HG02623 (cell line): Measurements from ENCODE around the gene CFAP299.
A peak's percentile ranks its signal among the peaks of the same experiment; 100 is the strongest.

Source experiments
- ATAC-seq: cut with Tn5 transposase; IDR thresholded peaks from one replicate; pipeline ENCODE4 v1.9.1; 2021; ENCODE audit warnings: moderate library complexity; ENCODE audit not compliant: unreplicated experiment

The CFAP299 gene

DNA sequence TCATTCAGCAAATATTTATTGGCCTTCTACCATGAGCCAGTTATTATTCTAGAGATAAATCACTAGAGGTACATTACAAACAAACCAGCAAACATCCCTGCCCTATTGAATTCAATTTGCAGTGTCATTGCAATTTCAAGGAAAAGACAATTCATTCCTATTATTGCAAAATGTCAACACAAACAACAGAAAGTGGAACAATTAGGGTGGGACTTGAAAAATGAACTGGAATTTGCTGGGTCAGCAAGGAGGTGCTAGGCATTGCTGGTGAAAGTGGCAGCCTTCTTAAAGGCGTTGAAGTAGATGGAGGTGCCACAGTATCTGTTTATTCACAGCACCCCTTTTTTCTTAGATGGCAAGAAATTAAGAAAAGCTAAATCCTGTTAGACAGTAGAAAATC, 470.9 kb downstream of the CFAP299 start:
- ATAC-seq, result no peak

GRCh38 chr4:80809039-80809729, 473.7 kb downstream of the CFAP299 start:
- no peak for ATAC-seq

GRCh38 chr4:80811406-80811805, 475.9 kb downstream of the CFAP299 start:
- no peak for ATAC-seq

- no peak for ATAC-seq
Observed at GRCh38 chr4:80812145-80812544, 476.6 kb downstream of the CFAP299 start.

DNA sequence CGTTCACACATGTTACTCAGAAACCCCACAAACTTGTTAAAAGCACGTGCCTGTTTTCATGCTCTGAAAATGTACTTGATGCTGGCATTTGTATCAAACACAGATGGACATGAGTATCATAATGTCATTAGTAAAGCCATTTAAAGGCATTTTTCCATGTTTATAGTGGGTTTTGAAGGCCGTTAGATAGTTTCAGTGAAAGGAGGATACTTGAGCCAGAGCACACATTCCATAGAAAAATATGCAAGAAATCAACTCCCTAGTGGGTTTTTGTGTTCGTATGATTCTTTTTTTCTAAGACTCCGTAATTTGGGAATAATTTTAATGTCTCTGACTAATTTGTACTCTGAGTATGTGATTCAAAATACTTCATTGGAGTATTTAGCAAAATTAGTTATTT, 478.7 kb downstream of the CFAP299 start:
- no peak for ATAC-seq

DNA sequence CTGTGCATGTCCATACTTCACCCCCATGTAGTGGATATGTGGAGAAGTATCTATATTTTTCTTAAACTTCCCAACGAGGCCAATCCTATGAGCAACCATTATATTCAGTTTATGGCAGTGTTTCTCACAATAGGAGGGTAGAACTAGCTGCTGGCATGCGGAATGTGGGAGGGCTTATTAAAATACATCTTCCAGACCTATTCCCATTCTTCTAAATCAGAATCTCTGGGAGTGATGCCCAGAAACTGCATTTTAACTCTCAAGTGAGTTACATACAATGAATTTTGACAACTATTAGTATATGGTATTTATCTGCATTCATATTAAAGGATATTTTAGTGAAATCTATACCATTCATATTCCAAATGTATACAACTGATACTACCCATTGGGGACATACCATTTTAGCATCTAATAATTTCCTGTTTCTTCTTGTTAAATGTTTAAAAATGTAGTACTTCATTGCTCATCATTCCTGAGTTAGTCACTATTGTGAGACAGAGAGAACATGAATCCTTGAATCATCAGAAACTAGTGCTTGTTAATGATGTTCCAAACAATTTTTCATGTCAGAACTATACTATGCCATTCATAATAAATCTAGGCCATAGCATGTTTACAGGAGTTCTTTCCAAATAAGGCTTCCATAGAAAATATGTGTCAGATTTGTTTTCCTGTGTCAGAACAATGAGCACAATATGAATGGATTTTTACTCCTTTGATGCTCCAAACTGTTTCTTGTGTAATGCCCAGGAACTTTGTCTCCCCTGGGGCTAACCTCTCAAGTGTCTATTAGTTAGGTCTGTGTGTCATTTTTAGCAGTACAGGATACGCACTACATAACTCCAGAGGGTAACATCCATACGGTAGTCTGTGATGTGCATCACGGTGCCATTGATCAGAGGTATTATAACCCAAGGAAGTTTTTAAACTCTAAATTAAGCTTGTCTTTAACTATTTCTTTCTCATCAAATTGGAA, 496.1 kb downstream of the CFAP299 start:
- no peak for ATAC-seq

- ATAC-seq, result no peak
Observed at GRCh38 chr4:80839281-80839680, 503.8 kb downstream of the CFAP299 start.

GRCh38 chr4:80839792-80840191, 504.3 kb downstream of the CFAP299 start:
- ATAC-seq, result no peak

DNA sequence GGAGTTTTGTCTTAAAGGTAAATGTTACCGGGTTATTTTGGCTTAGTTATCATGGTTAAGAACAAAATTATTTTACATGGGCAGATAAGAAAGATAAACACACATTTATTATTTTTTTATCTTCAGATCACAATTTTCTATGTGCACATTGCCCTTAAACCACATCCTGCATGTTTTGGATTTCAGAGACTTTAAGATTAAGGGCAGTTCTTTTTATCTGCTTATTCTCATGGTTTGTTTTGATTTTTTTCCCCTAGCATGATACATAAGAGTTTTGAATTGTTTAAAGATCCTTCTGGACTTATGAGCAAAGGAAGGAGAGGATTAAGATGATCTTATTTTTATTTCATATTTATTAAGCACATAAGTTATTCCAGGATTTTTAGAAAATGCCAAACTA, 504.9 kb downstream of the CFAP299 start:
- no peak for ATAC-seq

- ATAC-seq, result no peak
Observed at GRCh38 chr4:80841587-80842281, 506.2 kb downstream of the CFAP299 start.

GRCh38 chr4:80846210-80846609, 510.7 kb downstream of the CFAP299 start:
- no peak for ATAC-seq

- ATAC-seq, result no peak
Observed at GRCh38 chr4:80852061-80852460, 516.5 kb downstream of the CFAP299 start.

- no peak for ATAC-seq
Observed at GRCh38 chr4:80873571-80873970, 538.0 kb downstream of the CFAP299 start.

GRCh38 chr4:80874979-80875378, 539.4 kb downstream of the CFAP299 start:
- no peak for ATAC-seq

DNA sequence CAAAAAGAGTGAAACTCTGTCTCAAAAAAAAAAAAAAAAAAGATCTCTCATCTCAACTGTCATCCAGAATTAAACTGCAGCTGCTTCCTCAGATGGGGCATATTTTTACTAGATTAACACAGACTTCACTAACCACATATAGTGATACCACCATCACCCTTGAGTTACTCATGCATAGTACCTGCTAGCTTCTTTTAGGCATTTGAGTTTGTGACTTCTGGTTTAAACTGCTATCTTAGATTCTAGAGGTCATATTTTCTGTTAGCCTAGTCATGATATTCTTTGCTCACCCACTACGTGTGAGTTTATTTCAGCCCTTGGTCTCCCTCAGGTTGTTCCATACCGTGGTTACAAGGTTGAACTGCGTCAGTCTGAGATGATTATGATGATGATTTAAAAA, 540.1 kb downstream of the CFAP299 start:
- peak; percentile 89 for ATAC-seq

GRCh38 chr4:80876810-80877209, 541.3 kb downstream of the CFAP299 start:
- peak; percentile 72 for ATAC-seq

- ATAC-seq, result no peak
Observed at GRCh38 chr4:80878218-80878617, 542.7 kb downstream of the CFAP299 start.

DNA sequence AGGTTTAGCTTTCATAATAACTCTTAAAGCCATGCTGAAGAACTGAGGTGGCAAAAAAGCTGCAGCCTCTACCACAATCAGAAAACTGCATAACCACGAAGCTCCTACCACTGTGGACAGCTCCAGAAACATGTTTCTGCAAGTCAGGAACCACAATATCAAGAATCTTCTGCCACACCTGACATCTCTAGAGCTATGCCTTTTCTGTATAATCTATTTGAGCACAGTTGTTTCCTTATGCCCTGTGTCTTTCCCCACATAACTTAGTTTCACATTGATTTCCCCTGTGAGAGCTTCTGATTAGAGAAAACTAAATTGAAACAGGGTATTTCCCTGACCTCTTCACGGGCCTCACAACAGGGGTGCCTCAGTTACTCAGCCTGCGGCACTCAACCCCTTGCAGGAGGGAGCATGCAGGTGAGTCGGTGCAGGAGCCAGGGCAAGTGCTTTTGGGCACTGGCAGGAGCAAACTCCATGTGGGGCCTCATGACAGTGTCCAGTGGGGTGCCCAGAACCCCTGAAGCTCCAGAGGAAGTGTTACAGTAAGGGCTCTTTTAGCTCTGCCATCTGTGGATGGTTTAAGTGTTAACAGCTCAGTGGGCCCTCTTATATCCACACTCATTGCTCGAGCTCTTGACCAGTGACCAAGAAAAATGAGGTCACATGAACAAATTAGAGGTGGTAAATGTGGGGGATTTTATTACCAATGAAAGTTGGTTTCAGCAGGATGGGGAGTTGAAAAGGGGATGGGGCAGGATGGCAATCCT, 562.2 kb downstream of the CFAP299 start:
- peak; percentile 82 for ATAC-seq

DNA sequence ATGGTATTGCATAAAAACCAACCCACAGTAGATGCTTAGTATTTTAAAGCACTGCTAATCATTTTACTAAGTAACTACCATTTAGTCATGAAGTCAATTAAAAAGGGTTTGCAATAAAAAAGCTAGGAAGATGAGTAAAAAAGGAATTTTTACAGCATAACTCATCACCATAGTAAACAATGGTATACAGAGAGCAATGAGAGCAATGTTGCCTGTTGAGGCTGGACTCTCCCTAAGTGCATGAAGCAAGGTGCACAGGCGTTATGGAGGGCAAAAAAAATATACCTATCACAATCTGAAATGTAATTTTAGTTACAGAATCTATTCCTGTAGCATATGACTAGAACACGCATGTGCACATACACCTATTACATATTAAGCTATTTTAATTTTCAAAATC, 565.4 kb downstream of the CFAP299 start:
- ATAC-seq, result no peak

- ATAC-seq, result no peak
Observed at GRCh38 chr4:80903020-80903419, 567.5 kb downstream of the CFAP299 start.

GRCh38 chr4:80909938-80910337, 574.4 kb downstream of the CFAP299 start:
- ATAC-seq, result no peak
